ENCODE data around the gene IFITM1. TPM values are rescaled to one million over a fixed set of nuclear protein-coding genes. Genes with fewer than 3 reads are reported as not detected.
A peak's percentile ranks its signal among the peaks of the same experiment; 100 is the strongest.

Gene IFITM1
- 76.4 and 117 TPM in 2 replicates for total RNA-seq

DNA sequence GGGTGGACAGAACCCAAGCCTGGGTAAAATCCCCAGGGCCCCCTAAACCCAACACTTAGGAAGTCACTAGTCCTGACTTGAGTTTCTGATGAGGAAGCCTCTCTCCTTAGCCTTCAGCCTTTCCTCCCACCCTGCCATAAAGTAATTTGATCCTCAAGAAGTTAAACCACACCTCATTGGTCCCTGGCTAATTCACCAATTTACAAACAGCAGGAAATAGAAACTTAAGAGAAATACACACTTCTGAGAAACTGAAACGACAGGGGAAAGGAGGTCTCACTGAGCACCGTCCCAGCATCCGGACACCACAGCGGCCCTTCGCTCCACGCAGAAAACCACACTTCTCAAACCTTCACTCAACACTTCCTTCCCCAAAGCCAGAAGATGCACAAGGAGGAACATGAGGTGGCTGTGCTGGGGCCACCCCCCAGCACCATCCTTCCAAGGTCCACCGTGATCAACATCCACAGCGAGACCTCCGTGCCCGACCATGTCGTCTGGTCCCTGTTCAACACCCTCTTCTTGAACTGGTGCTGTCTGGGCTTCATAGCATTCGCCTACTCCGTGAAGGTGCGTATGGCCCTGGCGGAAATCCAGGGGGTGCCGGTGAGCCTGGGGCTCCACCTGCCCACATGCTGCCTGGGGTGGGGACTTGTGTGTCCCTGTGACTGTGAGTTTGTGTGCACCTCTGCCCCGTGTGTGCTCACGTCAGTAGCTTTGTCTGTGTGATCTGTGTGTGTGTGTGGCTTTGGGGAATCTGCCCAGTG is at the start of gene IFITM1:
IFITM1 (plus strand) TSS at position 254 of the 767 bp plus-strand sequence; CDS start at position 385, 131 bp downstream.
- TF ChIP-seq, protein P1, sequence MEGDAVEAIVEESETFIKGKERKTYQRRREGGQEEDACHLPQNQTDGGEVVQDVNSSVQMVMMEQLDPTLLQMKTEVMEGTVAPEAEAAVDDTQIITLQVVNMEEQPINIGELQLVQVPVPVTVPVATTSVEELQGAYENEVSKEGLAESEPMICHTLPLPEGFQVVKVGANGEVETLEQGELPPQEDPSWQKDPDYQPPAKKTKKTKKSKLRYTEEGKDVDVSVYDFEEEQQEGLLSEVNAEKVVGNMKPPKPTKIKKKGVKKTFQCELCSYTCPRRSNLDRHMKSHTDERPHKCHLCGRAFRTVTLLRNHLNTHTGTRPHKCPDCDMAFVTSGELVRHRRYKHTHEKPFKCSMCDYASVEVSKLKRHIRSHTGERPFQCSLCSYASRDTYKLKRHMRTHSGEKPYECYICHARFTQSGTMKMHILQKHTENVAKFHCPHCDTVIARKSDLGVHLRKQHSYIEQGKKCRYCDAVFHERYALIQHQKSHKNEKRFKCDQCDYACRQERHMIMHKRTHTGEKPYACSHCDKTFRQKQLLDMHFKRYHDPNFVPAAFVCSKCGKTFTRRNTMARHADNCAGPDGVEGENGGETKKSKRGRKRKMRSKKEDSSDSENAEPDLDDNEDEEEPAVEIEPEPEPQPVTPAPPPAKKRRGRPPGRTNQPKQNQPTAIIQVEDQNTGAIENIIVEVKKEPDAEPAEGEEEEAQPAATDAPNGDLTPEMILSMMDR (IDR thresholded peaks at IDR 0.05; ENCODE audit: insufficient read depth, low read depth, low read length), result no peak
- peak; percentile 96 for DNase-seq (ENCODE audit: low read depth)
- peak within 1 kb of the TSS; percentile 79 for H3K4me3 ChIP-seq (ENCODE audit: low read depth, low read length)

DNA sequence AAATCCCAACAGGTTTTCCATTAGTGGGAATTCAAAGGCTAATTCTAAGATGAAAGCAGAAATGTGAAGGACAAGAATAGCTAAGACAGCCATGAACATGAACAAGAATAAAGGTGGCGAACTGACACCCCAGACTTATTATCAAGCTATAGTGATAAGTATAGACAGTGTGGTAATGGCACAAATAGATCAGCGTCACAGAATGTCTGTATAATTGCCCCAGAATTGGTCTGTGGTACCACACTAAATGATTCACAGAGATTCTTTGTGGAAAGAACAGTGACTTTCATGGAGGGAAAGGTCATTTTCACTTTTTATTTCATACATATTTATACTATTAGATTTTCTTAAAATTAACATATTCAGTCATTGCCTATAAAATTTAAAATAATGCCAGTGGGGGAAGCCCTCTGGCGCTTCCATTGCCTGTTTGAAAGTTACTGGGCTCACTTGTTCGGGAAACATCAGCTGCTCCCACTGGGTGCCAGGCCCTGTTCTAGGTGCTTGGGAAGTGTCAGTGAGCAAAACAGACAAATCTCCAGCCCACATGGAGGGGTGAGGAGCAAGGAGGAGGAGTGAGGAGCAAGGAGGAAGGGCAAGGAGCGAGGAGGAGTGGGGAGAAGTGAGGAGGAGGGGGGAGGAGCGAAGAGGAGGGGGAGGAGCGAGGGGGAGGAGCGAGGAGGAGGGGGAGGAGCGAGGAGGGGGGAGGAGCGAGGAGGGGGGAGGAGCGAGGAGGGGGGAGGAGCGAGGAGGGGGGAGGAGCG is 47.0 kb upstream of the IFITM1 start:
- TF ChIP-seq, protein P1 (IDR thresholded peaks at IDR 0.05; ENCODE audit: insufficient read depth, low read depth, low read length), result no peak
- DNase-seq (ENCODE audit: low read depth), result peak; percentile 19
- no peak overlapping the region for H3K4me3 ChIP-seq (ENCODE audit: low read depth, low read length)

DNA sequence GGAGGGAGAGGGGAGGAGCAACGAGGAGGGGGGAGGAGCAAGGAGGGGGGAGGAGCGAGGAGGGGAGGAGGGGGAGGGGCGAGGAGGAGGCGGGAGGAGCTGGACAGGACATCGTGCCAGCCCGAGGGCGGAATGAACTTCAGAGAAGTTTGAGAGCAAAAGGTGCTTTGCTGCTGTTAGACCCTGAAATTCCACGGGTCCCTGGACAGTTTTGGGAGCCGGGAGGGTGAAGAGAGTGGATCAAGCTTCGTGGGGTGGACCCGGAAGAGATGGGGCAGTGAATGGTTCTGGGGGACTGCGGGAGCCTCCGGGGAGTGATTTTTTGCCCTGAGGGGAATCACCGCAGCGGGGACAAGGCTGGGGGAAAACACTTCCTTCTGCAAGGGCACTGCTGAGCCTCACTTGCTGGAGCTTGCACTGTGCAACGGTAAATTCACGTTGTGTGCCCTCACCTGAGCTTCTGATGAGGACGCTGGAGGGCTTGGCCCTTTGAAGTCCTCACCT is 46.3 kb upstream of the IFITM1 start:
- no peak for DNase-seq (ENCODE audit: low read depth)
- TF ChIP-seq, protein P1 (IDR thresholded peaks at IDR 0.05; ENCODE audit: insufficient read depth, low read depth, low read length), result no peak
- H3K4me3 ChIP-seq (ENCODE audit: low read depth, low read length), result no peak overlapping the region

DNA sequence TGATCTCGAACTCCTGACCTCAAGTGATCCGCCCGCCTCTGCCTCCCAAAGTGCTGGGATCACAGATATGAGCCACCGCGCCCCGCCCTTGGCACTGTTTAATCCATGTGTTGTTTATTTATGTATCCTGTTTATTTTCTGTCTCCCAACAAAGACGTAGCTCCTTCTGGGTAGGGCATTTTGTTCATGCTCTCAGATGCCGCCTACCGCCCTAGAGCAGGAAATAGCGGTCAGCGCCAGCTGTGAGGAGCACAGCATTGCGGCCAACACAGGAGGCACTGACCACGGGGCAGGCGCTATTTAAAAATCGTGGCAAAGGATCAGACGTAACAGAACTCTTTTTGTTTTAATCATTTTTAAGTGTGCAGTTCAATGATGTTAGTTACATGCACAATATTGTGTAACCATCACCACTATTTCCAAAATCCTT is 45.1 kb upstream of the IFITM1 start:
- peak overlapping the region; percentile 38 for H3K4me3 ChIP-seq (ENCODE audit: low read depth, low read length)

DNA sequence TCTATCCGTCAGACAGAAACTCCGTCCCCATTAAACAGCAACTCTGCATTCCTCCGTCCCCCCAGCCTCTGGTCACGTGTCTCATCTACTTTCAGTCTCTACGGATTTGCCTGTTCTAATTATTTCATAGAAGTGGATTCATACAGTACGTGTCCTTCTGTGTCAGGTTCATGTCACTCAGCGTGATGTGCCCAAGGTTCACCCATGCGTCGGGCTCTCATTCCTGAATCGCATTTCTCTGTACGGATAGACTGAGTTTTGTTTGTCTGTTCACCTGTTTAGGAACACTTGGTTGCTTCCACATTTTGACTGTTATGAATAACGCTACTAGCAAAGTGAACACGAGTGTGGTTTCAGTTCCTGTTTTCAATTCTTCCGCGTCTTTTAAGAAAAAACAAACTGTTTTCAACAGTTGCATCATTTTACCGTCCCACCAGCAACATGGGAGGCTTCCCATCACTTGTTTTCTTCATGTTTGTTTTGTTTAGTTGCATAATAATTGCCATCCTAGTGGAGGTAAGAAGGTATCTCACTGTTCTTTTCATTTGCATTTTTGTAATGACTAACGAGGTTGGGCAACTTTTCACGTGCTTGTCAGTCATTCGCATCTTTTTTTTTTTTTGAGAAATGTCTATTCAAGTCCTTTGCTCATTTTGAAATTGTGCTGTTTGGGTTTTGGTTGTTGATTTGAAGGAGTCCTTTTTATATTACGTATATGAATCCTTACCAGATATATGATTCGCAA is 44.5 kb upstream of the IFITM1 start:
- peak; percentile 64 for DNase-seq (ENCODE audit: low read depth)
- TF ChIP-seq, protein P1 (IDR thresholded peaks at IDR 0.05; ENCODE audit: insufficient read depth, low read depth, low read length), result no peak
- H3K4me3 ChIP-seq (ENCODE audit: low read depth, low read length), result peak overlapping the region; percentile 38

More for the DNA sequence above, 45.1 kb upstream of the IFITM1 start:
- peak; percentile 86 for DNase-seq (ENCODE audit: low read depth)

DNA sequence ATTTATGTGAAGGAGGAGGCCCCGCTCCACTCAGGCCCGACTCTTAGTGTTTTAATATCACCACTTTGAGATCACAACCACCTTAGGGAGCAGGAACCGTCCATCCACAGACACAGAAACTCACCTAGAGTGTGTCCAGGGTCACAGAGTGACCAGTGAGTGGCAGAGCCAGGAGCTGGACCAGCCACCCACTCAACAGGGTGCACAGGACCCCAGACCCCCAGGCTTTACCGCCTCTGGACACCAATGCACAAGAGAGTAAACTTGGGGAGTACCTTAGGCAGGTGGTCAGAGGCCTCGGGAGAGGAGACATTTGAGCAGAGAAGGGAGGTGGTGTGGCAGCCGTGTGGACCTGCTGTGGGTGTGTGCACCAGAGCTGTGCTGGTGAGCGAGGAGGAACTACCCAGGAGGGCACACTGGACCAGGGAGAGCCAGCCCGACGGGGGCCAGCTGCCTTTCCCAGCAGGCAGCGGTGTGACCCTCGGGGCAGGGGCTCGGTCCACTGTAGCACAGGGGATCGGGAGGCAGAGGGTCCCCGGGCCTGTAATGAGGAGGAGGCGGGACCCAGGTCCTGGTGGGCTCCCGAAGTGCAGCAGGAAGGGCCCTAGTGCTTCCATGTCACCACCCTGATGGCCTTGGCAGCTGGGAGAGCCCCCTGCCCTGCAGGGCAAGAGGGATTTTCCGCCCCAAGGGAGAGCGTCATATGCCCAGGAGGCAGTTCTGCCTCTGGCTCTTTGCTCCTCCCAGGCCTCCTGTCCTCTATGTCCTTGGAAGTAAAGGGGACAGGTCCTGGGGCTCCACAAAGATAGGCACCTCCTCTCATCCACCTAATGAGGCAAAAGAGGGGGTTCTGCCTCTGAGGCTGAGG is 43.2 kb upstream of the IFITM1 start:
- DNase-seq (ENCODE audit: low read depth), result no peak
- no peak overlapping the region for H3K4me3 ChIP-seq (ENCODE audit: low read depth, low read length)

More for the DNA sequence above, 43.2 kb upstream of the IFITM1 start:
- TF ChIP-seq, protein P1 (IDR thresholded peaks at IDR 0.05; ENCODE audit: insufficient read depth, low read depth, low read length), result no peak

All from fibroblast of villous mesenchyme (primary cell).